Fibroblast of gingiva (primary cell): ENCODE results near the gene PLCH1.

Source experiments
- DNase-seq: peaks from one replicate; pipeline ENCODE4 v3.0.0-alpha.2; 2011; ENCODE audit warnings: low read depth

Gene PLCH1

GRCh38 chr3:155744626-155745324 is at the start of gene PLCH1:
Gene PLCH1 (minus strand): TSS chr3:155745071. CDS start chr3:155704224, 40,847 bp downstream.
- DNase-seq = peak; percentile 55

- DNase-seq = no peak
Observed at GRCh38 chr3:155792532-155792931, 47.7 kb upstream of the PLCH1 start.

- peak; percentile 19 for DNase-seq
Observed at GRCh38 chr3:155791190-155791589, 46.3 kb upstream of the PLCH1 start.

GRCh38 chr3:155790272-155790925 is 45.5 kb upstream of the PLCH1 start:
- no peak for DNase-seq

GRCh38 chr3:155785662-155786295 is 40.9 kb upstream of the PLCH1 start:
- DNase-seq = no peak

- DNase-seq = no peak
Observed at GRCh38 chr3:155782390-155782953, 37.6 kb upstream of the PLCH1 start.

GRCh38 chr3:155780291-155780690 is 35.4 kb upstream of the PLCH1 start:
- no peak for DNase-seq

- DNase-seq = no peak
Observed at GRCh38 chr3:155778462-155778861, 33.6 kb upstream of the PLCH1 start.

GRCh38 chr3:155772801-155773200 is 27.9 kb upstream of the PLCH1 start:
- no peak for DNase-seq

- no peak for DNase-seq
Observed at GRCh38 chr3:155771126-155771525, 26.3 kb upstream of the PLCH1 start.

- DNase-seq = no peak
Observed at GRCh38 chr3:155766206-155766605, 21.3 kb upstream of the PLCH1 start.

GRCh38 chr3:155763870-155764463 is 19.1 kb upstream of the PLCH1 start:
- no peak for DNase-seq

GRCh38 chr3:155760653-155761052 is 15.8 kb upstream of the PLCH1 start:
- no peak for DNase-seq

- DNase-seq = no peak
Observed at GRCh38 chr3:155757577-155757976, 12.7 kb upstream of the PLCH1 start.

- peak; percentile 34 for DNase-seq
Observed at GRCh38 chr3:155753038-155753639, 8.3 kb upstream of the PLCH1 start.

- DNase-seq = no peak
Observed at GRCh38 chr3:155748611-155749365, 3.9 kb upstream of the PLCH1 start.

GRCh38 chr3:155747946-155748290 is 3.0 kb upstream of the PLCH1 start:
- DNase-seq = no peak

- no peak for DNase-seq
Observed at GRCh38 chr3:155747286-155747945, 2.5 kb upstream of the PLCH1 start.

GRCh38 chr3:155746703-155747102 is 1.8 kb upstream of the PLCH1 start:
- DNase-seq = no peak

- peak; percentile 33 for DNase-seq
Observed at GRCh38 chr3:155745795-155746550, 1.1 kb upstream of the PLCH1 start.
